Left renal pelvis (tissue), 4 donors: ENCODE results near the gene PCDHB8. TPM values are rescaled to one million over a fixed set of nuclear protein-coding genes. Genes with fewer than 3 reads are reported as not detected.
"Not testable (repeated sequence)": the region's sequence is repeated elsewhere in the genome, so short reads cannot be mapped to it uniquely, and the experiment has no call there.

Experiments used
- DNase-seq, 4 donors: peaks; one replicate each; pipeline ENCODE4 v3.0.0-alpha.2; 2013; ENCODE audit warnings: low read depth in 4 of 4, low spot score in 3 of 4
- polyA plus RNA-seq, 4 donors: library from polyadenylated mRNA; unstranded; fragments of 120-200 nt; gene quantifications; one replicate each; pipeline ENCODE4 v1.2.1, GENCODE V29; 2013; ENCODE audit not compliant: insufficient read length in 4 of 4

The PCDHB8 gene
- polyA plus RNA-seq, 4 donors, result 1.2 to 3.5 (median 2.7) TPM

GRCh38 chr5:141224844-141225243 is 47.3 kb downstream of the PCDHB8 start:
- DNase-seq, result not testable (repeated sequence)

GRCh38 chr5:141225421-141225820 is 47.8 kb downstream of the PCDHB8 start:
- DNase-seq, result not testable (repeated sequence)

Other genes with a start within 250 kb of the PCDHB8 start
- gene PCDHAC2, start 211.3 kb upstream of the PCDHB8 start, polyA plus RNA-seq, result 1 to 10 TPM in 2 of 4 donors, under 1 TPM in 2; 0.62 to 1.6 (median 1.0) TPM
- under 1 TPM; 0.04 to 0.15 (median 0.10) TPM for gene PCDHB1, start 126.4 kb upstream of the PCDHB8 start, polyA plus RNA-seq
- gene PCDHB2, start 83.2 kb upstream of the PCDHB8 start, polyA plus RNA-seq, result 1 to 10 TPM; 3.5 to 7.9 (median 6.0) TPM
- 1 to 10 TPM; 3.0 to 4.9 (median 3.5) TPM for gene PCDHB3, start 77.3 kb upstream of the PCDHB8 start, polyA plus RNA-seq
- gene PCDHB4, start 56.0 kb upstream of the PCDHB8 start, polyA plus RNA-seq, result 1 to 10 TPM; 1.3 to 5.8 (median 2.2) TPM
- 10 to 100 TPM in 1 of 4 donors, 1 to 10 TPM in 3; 5.6 to 10.5 (median 8.0) TPM for gene PCDHB5, start 42.6 kb upstream of the PCDHB8 start, polyA plus RNA-seq
- 1 to 10 TPM; 2.5 to 4.5 (median 3.4) TPM for gene PCDHB6, start 27.7 kb upstream of the PCDHB8 start, polyA plus RNA-seq
- 1 to 10 TPM; 4.0 to 7.9 (median 5.6) TPM for gene PCDHB7, start 5.1 kb upstream of the PCDHB8 start, polyA plus RNA-seq
- 1 to 10 TPM; 4.9 to 8.4 (median 5.7) TPM for gene PCDHB16, start 4.6 kb downstream of the PCDHB8 start, polyA plus RNA-seq
- 1 to 10 TPM; 3.7 to 5.1 (median 4.5) TPM for gene PCDHB9, start 9.4 kb downstream of the PCDHB8 start, polyA plus RNA-seq
- gene PCDHB10, start 14.6 kb downstream of the PCDHB8 start, polyA plus RNA-seq, result 10 to 100 TPM in 2 of 4 donors, 1 to 10 TPM in 2; 5.4 to 11.3 (median 8.3) TPM
- gene PCDHB11, start 21.8 kb downstream of the PCDHB8 start, polyA plus RNA-seq, result 1 to 10 TPM; 4.9 to 7.0 (median 6.5) TPM
- gene PCDHB12, start 30.9 kb downstream of the PCDHB8 start, polyA plus RNA-seq, result 1 to 10 TPM; 4.9 to 8.6 (median 5.5) TPM
- gene PCDHB13, start 36.1 kb downstream of the PCDHB8 start, polyA plus RNA-seq, result 1 to 10 TPM; 5.5 to 8.1 (median 5.9) TPM
- 10 to 100 TPM in 3 of 4 donors, 1 to 10 TPM in 1; 9.9 to 13.5 (median 10.6) TPM for gene PCDHB14, start 45.6 kb downstream of the PCDHB8 start, polyA plus RNA-seq
- 10 to 100 TPM; 14.7 to 17.6 (median 16.6) TPM for gene PCDHB15, start 67.6 kb downstream of the PCDHB8 start, polyA plus RNA-seq
- under 1 TPM in 1 of 4 donors, not detected in 3; 0.17 TPM for gene SLC25A2, start 126.3 kb downstream of the PCDHB8 start, polyA plus RNA-seq
- gene TAF7, start 143.0 kb downstream of the PCDHB8 start, polyA plus RNA-seq, result 100 to 1,000 TPM; 142 to 184 (median 157) TPM
- gene PCDHGA1, start 152.7 kb downstream of the PCDHB8 start, polyA plus RNA-seq, result 1 to 10 TPM in 1 of 4 donors, under 1 TPM in 3; 0.47 to 1.1 (median 0.84) TPM
- 10 to 100 TPM in 1 of 4 donors, 1 to 10 TPM in 3; 5.0 to 12.8 (median 7.0) TPM for gene PCDHGA2, start 161.0 kb downstream of the PCDHB8 start, polyA plus RNA-seq
- 1 to 10 TPM; 2.3 to 6.2 (median 3.8) TPM for gene PCDHGA3, start 166.0 kb downstream of the PCDHB8 start, polyA plus RNA-seq
- gene PCDHGB1, start 172.3 kb downstream of the PCDHB8 start, polyA plus RNA-seq, result 1 to 10 TPM; 1.7 to 2.1 (median 1.9) TPM
- gene PCDHGA4, start 177.2 kb downstream of the PCDHB8 start, polyA plus RNA-seq, result 1 to 10 TPM; 2.3 to 4.6 (median 2.4) TPM
- gene PCDHGB2, start 182.2 kb downstream of the PCDHB8 start, polyA plus RNA-seq, result 1 to 10 TPM; 3.5 to 5.2 (median 3.8) TPM
- gene PCDHGA5, start 186.4 kb downstream of the PCDHB8 start, polyA plus RNA-seq, result 1 to 10 TPM; 2.2 to 6.1 (median 2.6) TPM
- gene PCDHGB3, start 192.5 kb downstream of the PCDHB8 start, polyA plus RNA-seq, result 1 to 10 TPM; 1.5 to 2.8 (median 2.3) TPM
- 10 to 100 TPM in 1 of 4 donors, 1 to 10 TPM in 3; 4.9 to 11.1 (median 7.1) TPM for gene PCDHGA6, start 196.1 kb downstream of the PCDHB8 start, polyA plus RNA-seq
- gene PCDHGA7, start 205.0 kb downstream of the PCDHB8 start, polyA plus RNA-seq, result 1 to 10 TPM; 1.8 to 2.5 (median 2.1) TPM
- 1 to 10 TPM; 5.0 to 7.4 (median 5.5) TPM for gene PCDHGB4, start 209.9 kb downstream of the PCDHB8 start, polyA plus RNA-seq
- under 1 TPM; 0.40 to 0.56 (median 0.44) TPM for gene PCDHGA8, start 214.8 kb downstream of the PCDHB8 start, polyA plus RNA-seq
- 10 to 100 TPM in 1 of 4 donors, 1 to 10 TPM in 3; 9.6 to 10.3 (median 9.8) TPM for gene PCDHGB5, start 220.2 kb downstream of the PCDHB8 start, polyA plus RNA-seq
- 10 to 100 TPM in 1 of 4 donors, 1 to 10 TPM in 3; 4.9 to 10.1 (median 6.6) TPM for gene PCDHGA9, start 225.0 kb downstream of the PCDHB8 start, polyA plus RNA-seq
- 10 to 100 TPM in 1 of 4 donors, 1 to 10 TPM in 3; 6.2 to 12.1 (median 8.4) TPM for gene PCDHGB6, start 230.2 kb downstream of the PCDHB8 start, polyA plus RNA-seq
- 1 to 10 TPM; 3.1 to 4.7 (median 3.5) TPM for gene PCDHGA10, start 235.2 kb downstream of the PCDHB8 start, polyA plus RNA-seq
- 10 to 100 TPM; 13.7 to 16.9 (median 16.3) TPM for gene PCDHGB7, start 239.9 kb downstream of the PCDHB8 start, polyA plus RNA-seq
- 1 to 10 TPM; 4.3 to 5.2 (median 4.6) TPM for gene PCDHGA11, start 243.3 kb downstream of the PCDHB8 start, polyA plus RNA-seq